ENCODE data around the gene MLX.
"Not testable (repeated sequence)": the region's sequence is repeated elsewhere in the genome, so short reads cannot be mapped to it uniquely, and the experiment has no call there.

Gene MLX

GRCh38 chr17:42537826-42538451 lies 29.0 kb upstream of the MLX start:
- H3K36me3 ChIP-seq (ENCODE audit: insufficient read depth, low read length) = peaks cover 30% of the 10 kb centered on the region
- H3K9me3 ChIP-seq (ENCODE audit: low read length) = no peaks in the 10 kb centered on the region
- no peak overlapping the region for H3K27ac ChIP-seq (ENCODE audit: low read depth, low read length)
- H3K4me3 ChIP-seq (ENCODE audit: low read depth in 1 of 2, low read length in 2 of 2) = peak overlapping the region in 1 of 2 donors; percentile 16
- H3K9ac ChIP-seq (ENCODE audit: low read length) = no peak overlapping the region
- no peaks in the 10 kb centered on the region for H3K27me3 ChIP-seq (ENCODE audit: control insufficient read depth in 1 of 2, insufficient read depth in 2 of 2, low read length in 2 of 2)
- peaks cover 17% of the 10 kb centered on the region for H3K4me1 ChIP-seq (ENCODE audit: insufficient read depth, low read length)

- Histone ChIP-seq H3K4me1 (ENCODE audit: insufficient read depth, low read length) (peaks cover 17% of the 10 kb centered on the region), H3K27ac (ENCODE audit: low read depth, low read length) (no peak overlapping the region), H3K4me3 (ENCODE audit: low read depth in 1 of 2, low read length in 2 of 2) (peak overlapping the region in 1 of 2 donors; percentile 16), H3K9me3 (ENCODE audit: low read length) (no peaks in the 10 kb centered on the region), H3K9ac (ENCODE audit: low read length) (no peak overlapping the region), H3K36me3 (ENCODE audit: insufficient read depth, low read length) (peaks cover 35% of the 10 kb centered on the region), H3K27me3 (ENCODE audit: control insufficient read depth in 1 of 2, insufficient read depth in 2 of 2, low read length in 2 of 2) (no peaks in the 10 kb centered on the region)
These were observed 28.4 kb upstream of the MLX start for GRCh38 chr17:42538482-42538881.

- H3K4me3 ChIP-seq (ENCODE audit: low read depth in 1 of 2, low read length in 2 of 2); H3K27ac ChIP-seq (ENCODE audit: low read depth, low read length); H3K9me3 ChIP-seq (ENCODE audit: low read length); H3K27me3 ChIP-seq (ENCODE audit: control insufficient read depth in 1 of 2, insufficient read depth in 2 of 2, low read length in 2 of 2); H3K9ac ChIP-seq (ENCODE audit: low read length): not testable (repeated sequence)
- peaks cover 11% of the 10 kb centered on the region for H3K4me1 ChIP-seq (ENCODE audit: insufficient read depth, low read length)
- peaks cover 38% of the 10 kb centered on the region for H3K36me3 ChIP-seq (ENCODE audit: insufficient read depth, low read length)
These were observed 26.3 kb upstream of the MLX start for GRCh38 chr17:42540558-42540957.

GRCh38 chr17:42541041-42541833 lies 25.7 kb upstream of the MLX start:
- no peaks in the 10 kb centered on the region for H3K9me3 ChIP-seq (ENCODE audit: low read length)
- H3K27me3 ChIP-seq (ENCODE audit: control insufficient read depth in 1 of 2, insufficient read depth in 2 of 2, low read length in 2 of 2) = no peaks in the 10 kb centered on the region
- no peak overlapping the region for H3K9ac ChIP-seq (ENCODE audit: low read length)
- peaks cover 38% of the 10 kb centered on the region for H3K36me3 ChIP-seq (ENCODE audit: insufficient read depth, low read length)
- peaks cover 8% of the 10 kb centered on the region for H3K4me1 ChIP-seq (ENCODE audit: insufficient read depth, low read length)
- H3K27ac ChIP-seq (ENCODE audit: low read depth, low read length) = no peak overlapping the region
- no peak overlapping the region for H3K4me3 ChIP-seq (ENCODE audit: low read depth in 1 of 2, low read length in 2 of 2)

- H3K9ac ChIP-seq (ENCODE audit: low read length) = no peak overlapping the region
- H3K27me3 ChIP-seq (ENCODE audit: control insufficient read depth in 1 of 2, insufficient read depth in 2 of 2, low read length in 2 of 2) = peaks cover 0 to 7% of the 10 kb centered on the region in 2 donors
- peaks cover 37% of the 10 kb centered on the region for H3K36me3 ChIP-seq (ENCODE audit: insufficient read depth, low read length)
- H3K9me3 ChIP-seq (ENCODE audit: low read length) = no peaks in the 10 kb centered on the region
- no peak overlapping the region for H3K27ac ChIP-seq (ENCODE audit: low read depth, low read length)
- no peaks in the 10 kb centered on the region for H3K4me1 ChIP-seq (ENCODE audit: insufficient read depth, low read length)
- H3K4me3 ChIP-seq (ENCODE audit: low read depth in 1 of 2, low read length in 2 of 2) = no peak overlapping the region
These were observed 23.5 kb upstream of the MLX start for GRCh38 chr17:42543190-42544079.

- Histone ChIP-seq H3K27ac (ENCODE audit: low read depth, low read length) (no peak overlapping the region), H3K36me3 (ENCODE audit: insufficient read depth, low read length) (peaks cover 23% of the 10 kb centered on the region), H3K9ac (ENCODE audit: low read length) (no peak overlapping the region), H3K9me3 (ENCODE audit: low read length) (no peaks in the 10 kb centered on the region), H3K4me1 (ENCODE audit: insufficient read depth, low read length) (peaks cover 4% of the 10 kb centered on the region), H3K4me3 (ENCODE audit: low read depth in 1 of 2, low read length in 2 of 2) (no peak overlapping the region), H3K27me3 (ENCODE audit: control insufficient read depth in 1 of 2, insufficient read depth in 2 of 2, low read length in 2 of 2) (peaks cover 0 to 10% of the 10 kb centered on the region in 2 donors)
These were observed 22.0 kb upstream of the MLX start for GRCh38 chr17:42544874-42545283.

GRCh38 chr17:42545755-42546505 lies 21.0 kb upstream of the MLX start:
- H3K27ac ChIP-seq (ENCODE audit: low read depth, low read length); H3K27me3 ChIP-seq (ENCODE audit: control insufficient read depth in 1 of 2, insufficient read depth in 2 of 2, low read length in 2 of 2); H3K4me3 ChIP-seq (ENCODE audit: low read depth in 1 of 2, low read length in 2 of 2); H3K9me3 ChIP-seq (ENCODE audit: low read length); H3K9ac ChIP-seq (ENCODE audit: low read length); H3K4me1 ChIP-seq (ENCODE audit: insufficient read depth, low read length): not testable (repeated sequence)
- peaks cover 19% of the 10 kb centered on the region for H3K36me3 ChIP-seq (ENCODE audit: insufficient read depth, low read length)

GRCh38 chr17:42547001-42547461 lies 19.9 kb upstream of the MLX start:
- H3K4me3 ChIP-seq (ENCODE audit: low read depth in 1 of 2, low read length in 2 of 2) = no peak overlapping the region
- H3K27ac ChIP-seq (ENCODE audit: low read depth, low read length) = no peak overlapping the region
- no peaks in the 10 kb centered on the region for H3K9me3 ChIP-seq (ENCODE audit: low read length)

GRCh38 chr17:42547698-42548069 lies 19.2 kb upstream of the MLX start:
- Histone ChIP-seq H3K4me1 (ENCODE audit: insufficient read depth, low read length) (peaks cover 4% of the 10 kb centered on the region), H3K27ac (ENCODE audit: low read depth, low read length) (no peak overlapping the region), H3K9ac (ENCODE audit: low read length) (no peak overlapping the region), H3K9me3 (ENCODE audit: low read length) (no peaks in the 10 kb centered on the region), H3K27me3 (ENCODE audit: control insufficient read depth in 1 of 2, insufficient read depth in 2 of 2, low read length in 2 of 2) (peaks cover 0 to 10% of the 10 kb centered on the region in 2 donors), H3K4me3 (ENCODE audit: low read depth in 1 of 2, low read length in 2 of 2) (no peak overlapping the region), H3K36me3 (ENCODE audit: insufficient read depth, low read length) (peaks cover 10% of the 10 kb centered on the region)

More at GRCh38 chr17:42547001-42547461, 19.9 kb upstream of the MLX start:
- Histone ChIP-seq H3K9ac (ENCODE audit: low read length) (no peak overlapping the region), H3K36me3 (ENCODE audit: insufficient read depth, low read length) (peaks cover 12% of the 10 kb centered on the region), H3K27me3 (ENCODE audit: control insufficient read depth in 1 of 2, insufficient read depth in 2 of 2, low read length in 2 of 2) (peaks cover 0 to 10% of the 10 kb centered on the region in 2 donors), H3K4me1 (ENCODE audit: insufficient read depth, low read length) (peaks cover 4% of the 10 kb centered on the region)

GRCh38 chr17:42548070-42548837 lies 18.6 kb upstream of the MLX start:
- Histone ChIP-seq H3K9me3 (ENCODE audit: low read length) (no peaks in the 10 kb centered on the region), H3K4me3 (ENCODE audit: low read depth in 1 of 2, low read length in 2 of 2) (no peak overlapping the region), H3K9ac (ENCODE audit: low read length) (no peak overlapping the region), H3K27me3 (ENCODE audit: control insufficient read depth in 1 of 2, insufficient read depth in 2 of 2, low read length in 2 of 2) (peaks cover 0 to 10% of the 10 kb centered on the region in 2 donors), H3K36me3 (ENCODE audit: insufficient read depth, low read length) (peaks cover 5% of the 10 kb centered on the region), H3K4me1 (ENCODE audit: insufficient read depth, low read length) (peaks cover 6% of the 10 kb centered on the region), H3K27ac (ENCODE audit: low read depth, low read length) (no peak overlapping the region)

Data from muscle layer of colon (tissue), 2 donors.